Subcutaneous abdominal adipose tissue (tissue), 5 donors: ENCODE results near the gene MBD2.
"Not testable (repeated sequence)": the region's sequence is repeated elsewhere in the genome, so short reads cannot be mapped to it uniquely, and the experiment has no call there.

Source experiments
- H3K27ac ChIP-seq: one replicate; pipeline ENCODE4 v1.7.0; 2013; ENCODE audit warnings: low read depth, mild to moderate bottlenecking, inconsistent platforms, low read length, moderate library complexity
- H3K27me3 ChIP-seq, 5 donors: one replicate each; pipeline ENCODE4 v1.7.0; 2013; ENCODE audit warnings: low read length in 5 of 5, inconsistent platforms in 1 of 5; ENCODE audit not compliant: control insufficient read depth in 5 of 5, insufficient read depth in 4 of 5
- H3K36me3 ChIP-seq, 5 donors: one replicate each; pipeline ENCODE4 v1.7.0; 2013; ENCODE audit warnings: low read length in 5 of 5; ENCODE audit not compliant: control insufficient read depth in 5 of 5, insufficient read depth in 5 of 5
- H3K4me1 ChIP-seq, 5 donors: one replicate each; pipeline ENCODE4 v1.7.0; 2013; ENCODE audit warnings: low read length in 5 of 5, mild to moderate bottlenecking in 3 of 5, moderate library complexity in 1 of 5; ENCODE audit not compliant: control insufficient read depth in 5 of 5, insufficient read depth in 5 of 5
- H3K4me3 ChIP-seq, 5 donors: one replicate each; pipeline ENCODE4 v1.7.0; 2013; ENCODE audit warnings: low read length in 5 of 5, low read depth in 1 of 5
- H3K9ac ChIP-seq, 5 donors: one replicate each; pipeline ENCODE4 v1.7.0; 2013; ENCODE audit warnings: low read length in 5 of 5, mild to moderate bottlenecking in 4 of 5, moderate library complexity in 3 of 5
- H3K9me3 ChIP-seq, 5 donors: one replicate each; pipeline ENCODE4 v1.7.0; 2013; ENCODE audit warnings: low read length in 5 of 5; ENCODE audit not compliant: control insufficient read depth in 5 of 5
- donor health status: healthy.
- donor health status: healthy.
- donor health status: healthy.
- donor health status: healthy.
- donor health status: healthy.

Gene MBD2, protein sequence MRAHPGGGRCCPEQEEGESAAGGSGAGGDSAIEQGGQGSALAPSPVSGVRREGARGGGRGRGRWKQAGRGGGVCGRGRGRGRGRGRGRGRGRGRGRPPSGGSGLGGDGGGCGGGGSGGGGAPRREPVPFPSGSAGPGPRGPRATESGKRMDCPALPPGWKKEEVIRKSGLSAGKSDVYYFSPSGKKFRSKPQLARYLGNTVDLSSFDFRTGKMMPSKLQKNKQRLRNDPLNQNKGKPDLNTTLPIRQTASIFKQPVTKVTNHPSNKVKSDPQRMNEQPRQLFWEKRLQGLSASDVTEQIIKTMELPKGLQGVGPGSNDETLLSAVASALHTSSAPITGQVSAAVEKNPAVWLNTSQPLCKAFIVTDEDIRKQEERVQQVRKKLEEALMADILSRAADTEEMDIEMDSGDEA

GRCh38 chr18:54224379-54225014 lies at the start of gene MBD2:
TSS of gene MBD2 (minus strand) at chr18:54224669. CDS start at chr18:54224559, 110 bp downstream.
- Histone ChIP-seq H3K9me3 (no peaks in the 10 kb centered on the region), H3K36me3 (no peaks in the 10 kb centered on the region), H3K4me1 (peaks cover 5 to 36% (median 34%) of the 10 kb centered on the region in 5 donors), H3K27ac (peak within 1 kb of the TSS; percentile 88), H3K27me3 (no peaks in the 10 kb centered on the region), H3K9ac (peak within 1 kb of the TSS in 4 of 5 donors; percentile 52 to 75 (median 60)), H3K4me3 (peak within 1 kb of the TSS; percentile 69 to 74 (median 70))

DNA sequence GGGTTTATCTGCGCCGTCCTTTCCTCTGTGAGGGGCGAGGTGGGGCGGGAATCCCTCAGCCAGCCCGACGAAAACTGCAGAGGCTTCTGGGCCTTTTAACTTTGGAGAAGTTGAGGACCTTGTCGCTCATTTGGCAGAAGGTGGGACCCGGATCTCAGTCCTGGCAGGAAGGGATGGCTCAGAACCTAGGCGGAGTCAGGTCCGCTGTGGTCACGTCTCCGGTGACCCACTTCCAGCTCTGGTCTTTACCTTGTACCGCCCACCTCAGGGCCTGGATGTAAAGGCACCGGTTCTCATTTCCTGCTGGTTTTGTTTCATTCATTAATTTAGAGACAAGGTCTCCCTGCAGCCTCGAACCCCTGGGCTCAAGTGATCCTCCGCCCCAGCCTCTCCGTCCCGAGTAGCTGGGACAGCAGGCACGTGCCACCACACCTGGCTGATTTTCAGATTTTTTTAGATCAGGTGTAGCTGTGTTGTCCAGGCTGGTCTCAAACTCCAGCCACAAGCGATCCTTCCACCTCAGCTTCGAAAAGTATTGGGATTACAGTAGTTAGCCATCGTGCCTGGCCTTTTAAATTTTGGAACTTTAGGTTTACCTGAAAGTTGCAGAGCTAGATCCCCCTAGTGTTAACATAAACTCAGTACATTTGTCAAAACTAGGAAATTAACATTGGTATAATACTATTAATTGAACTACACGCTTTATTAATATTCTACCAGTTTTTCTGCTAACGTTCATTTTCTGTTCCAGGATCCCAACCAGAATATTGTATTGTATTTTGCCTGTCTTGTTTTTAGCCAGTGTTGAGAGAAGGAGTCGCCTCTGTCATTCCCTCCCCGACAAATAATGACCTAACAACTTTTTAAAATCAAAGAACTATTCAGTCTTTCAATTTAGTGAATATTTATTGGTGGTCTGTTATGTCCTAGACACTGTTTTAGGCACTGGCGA lies 45.7 kb upstream of the MBD2 start:
- Histone ChIP-seq H3K4me3 (peak overlapping the region; percentile 75 to 97 (median 88)), H3K27ac (peak overlapping the region; percentile 95), H3K27me3 (no peaks in the 10 kb centered on the region), H3K4me1 (peaks cover 0 to 43% (median 21%) of the 10 kb centered on the region in 5 donors), H3K9me3 (no peaks in the 10 kb centered on the region), H3K9ac (peak overlapping the region; percentile 89 to 95 (median 92)), H3K36me3 (peaks cover 0 to 2% (median 0%) of the 10 kb centered on the region in 5 donors)

DNA sequence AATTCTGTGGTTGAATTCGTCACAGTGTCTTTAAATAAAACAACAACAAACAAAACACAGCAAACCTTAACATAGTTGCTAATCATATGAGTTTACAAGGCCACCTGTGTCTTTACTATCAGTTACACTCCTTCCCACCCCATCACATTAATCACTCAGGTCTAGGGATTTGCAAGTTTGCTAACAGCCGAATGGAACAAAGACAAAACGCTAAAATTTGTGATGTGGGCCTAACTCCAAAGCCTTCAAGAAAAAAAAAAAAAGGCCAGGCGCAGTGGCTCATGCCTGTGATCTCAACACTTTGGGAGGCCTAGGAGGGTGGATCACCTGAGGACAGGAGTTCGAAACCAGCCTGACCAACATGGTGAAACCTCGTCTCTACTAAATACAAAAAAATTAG lies 44.3 kb upstream of the MBD2 start:
- Histone ChIP-seq H3K9me3 (no peaks in the 10 kb centered on the region), H3K4me3 (peak overlapping the region; percentile 59 to 89 (median 80)), H3K27me3 (no peaks in the 10 kb centered on the region), H3K9ac (peak overlapping the region in 2 of 5 donors; percentile 92 to 95), H3K27ac (peak overlapping the region; percentile 95), H3K36me3 (no peaks in the 10 kb centered on the region), H3K4me1 (peaks cover 0 to 40% (median 21%) of the 10 kb centered on the region in 5 donors)

DNA sequence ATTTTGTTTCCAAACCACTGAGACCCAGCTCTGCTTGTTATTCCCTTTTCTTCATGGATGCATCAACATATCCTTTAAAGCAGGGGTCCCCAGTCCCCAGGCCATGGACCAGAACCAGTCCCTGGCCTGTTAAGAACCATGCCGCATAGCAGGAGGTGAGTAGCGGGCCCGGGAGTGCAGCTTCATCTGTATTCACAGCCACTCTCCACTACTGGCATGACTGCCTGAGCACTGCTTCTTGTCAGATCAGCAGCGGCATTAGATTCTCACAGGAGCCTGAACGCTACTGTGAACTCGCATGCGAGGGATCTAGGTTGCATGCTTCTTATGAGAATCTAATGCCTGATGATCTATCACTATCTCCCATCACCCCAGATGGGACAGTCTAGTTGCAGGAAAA lies 43.2 kb upstream of the MBD2 start:
- Histone ChIP-seq H3K4me1 (peaks cover 0 to 37% (median 21%) of the 10 kb centered on the region in 5 donors), H3K9me3 (no peaks in the 10 kb centered on the region), H3K36me3 (no peaks in the 10 kb centered on the region)

GRCh38 chr18:54263904-54264336 lies 39.5 kb upstream of the MBD2 start:
- H3K36me3 ChIP-seq = no peaks in the 10 kb centered on the region

More for the DNA sequence above, 43.2 kb upstream of the MBD2 start:
- Histone ChIP-seq H3K9ac (no peak overlapping the region), H3K27ac (no peak overlapping the region), H3K27me3 (no peaks in the 10 kb centered on the region), H3K4me3 (no peak overlapping the region)

DNA sequence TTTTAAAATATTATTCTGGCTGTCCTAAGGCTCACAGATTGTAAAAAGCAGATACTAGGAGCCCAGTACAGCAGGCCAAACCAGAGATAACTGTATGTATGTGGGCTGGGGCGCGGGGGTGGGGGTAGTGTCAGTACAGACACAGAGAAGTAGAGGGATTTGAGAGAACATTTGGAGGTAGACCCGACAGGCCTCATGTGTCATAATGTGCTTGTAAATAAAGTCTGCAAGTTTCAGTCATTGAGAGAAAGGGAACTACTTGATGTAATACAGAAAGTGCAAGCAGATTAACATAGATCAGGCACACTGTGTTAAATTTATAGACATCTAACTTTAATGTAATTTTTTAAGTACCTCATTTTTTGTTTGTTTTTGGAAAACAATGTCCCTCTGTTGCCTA lies 37.4 kb upstream of the MBD2 start:
- Histone ChIP-seq H3K27ac (no peak overlapping the region), H3K9me3 (no peaks in the 10 kb centered on the region), H3K4me3 (no peak overlapping the region), H3K36me3 (no peaks in the 10 kb centered on the region), H3K4me1 (peaks cover 0 to 16% (median 5%) of the 10 kb centered on the region in 5 donors), H3K27me3 (no peaks in the 10 kb centered on the region), H3K9ac (no peak overlapping the region)

More at GRCh38 chr18:54263904-54264336, 39.5 kb upstream of the MBD2 start:
- Histone ChIP-seq H3K9me3 (no peaks in the 10 kb centered on the region), H3K4me1 (peaks cover 0 to 5% (median 4%) of the 10 kb centered on the region in 5 donors), H3K4me3 (no peak overlapping the region), H3K27ac (no peak overlapping the region), H3K9ac (no peak overlapping the region), H3K27me3 (no peaks in the 10 kb centered on the region)

- no peaks in the 10 kb centered on the region for H3K9me3 ChIP-seq
- no peak overlapping the region for H3K4me3 ChIP-seq
- H3K9ac ChIP-seq = no peak overlapping the region
- H3K27me3 ChIP-seq = no peaks in the 10 kb centered on the region
- peaks cover 0 to 23% (median 12%) of the 10 kb centered on the region in 5 donors for H3K4me1 ChIP-seq
- H3K36me3 ChIP-seq = no peaks in the 10 kb centered on the region
- H3K27ac ChIP-seq = no peak overlapping the region
These were observed 36.1 kb upstream of the MBD2 start for GRCh38 chr18:54260396-54261072.

DNA sequence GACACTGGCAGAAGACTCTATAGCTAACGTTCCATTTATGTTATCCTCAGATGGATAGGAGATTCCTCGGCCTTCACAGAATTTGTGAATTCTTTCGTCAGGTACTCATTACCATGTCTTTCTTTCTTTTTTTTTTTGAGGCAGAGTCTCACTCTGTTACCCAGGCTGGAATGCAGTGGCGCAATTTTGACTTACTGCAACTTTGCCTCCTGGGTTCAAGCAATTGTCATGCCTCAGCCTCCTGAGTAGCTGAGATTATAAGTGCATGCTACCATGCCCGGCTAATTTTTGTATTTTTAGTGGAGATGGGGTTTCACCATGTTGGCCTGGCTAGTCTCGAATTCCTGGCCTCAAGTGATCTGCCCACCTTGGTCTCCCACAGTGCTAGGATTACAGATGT lies 33.3 kb upstream of the MBD2 start:
- H3K36me3 ChIP-seq, H3K4me3 ChIP-seq, H3K9me3 ChIP-seq, H3K27me3 ChIP-seq: not testable (repeated sequence)
- H3K27ac ChIP-seq = peak overlapping the region; percentile 84
- peak overlapping the region in 1 of 5 donors; percentile 73 for H3K9ac ChIP-seq
- peaks cover 0 to 44% (median 21%) of the 10 kb centered on the region in 5 donors for H3K4me1 ChIP-seq

DNA sequence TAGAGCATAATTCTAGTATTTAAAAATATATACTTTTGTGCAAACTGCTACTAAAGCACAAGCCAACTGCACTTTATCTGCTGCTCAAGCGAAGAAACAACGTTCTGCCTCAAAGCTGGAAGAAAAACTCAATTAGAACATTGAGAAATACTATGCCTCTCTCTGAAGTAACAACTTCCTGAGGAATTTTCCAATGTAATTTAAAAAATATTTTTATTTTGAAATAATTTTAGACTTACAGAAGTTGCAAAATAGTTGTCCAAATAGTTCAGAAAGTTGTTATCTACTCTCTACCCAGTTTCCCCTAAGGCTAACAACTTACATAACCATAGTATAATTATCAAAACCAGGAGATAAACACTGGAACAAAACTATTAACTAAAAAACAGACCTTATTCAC lies 32.5 kb upstream of the MBD2 start:
- no peak overlapping the region for H3K4me3 ChIP-seq
- H3K27ac ChIP-seq = peak overlapping the region; percentile 84
- H3K36me3 ChIP-seq = no peaks in the 10 kb centered on the region
- H3K27me3 ChIP-seq = no peaks in the 10 kb centered on the region
- peaks cover 0 to 52% (median 26%) of the 10 kb centered on the region in 5 donors for H3K4me1 ChIP-seq
- H3K9me3 ChIP-seq = no peaks in the 10 kb centered on the region
- peak overlapping the region in 1 of 5 donors; percentile 73 for H3K9ac ChIP-seq
